ENCODE measurements around the gene MOK. TPM values are rescaled to one million over a fixed set of nuclear protein-coding genes. Genes with fewer than 3 reads are reported as not detected.

The MOK gene
- total RNA-seq, 1 experiment from 2014 or later, result 2.8 TPM

- no peaks in the 10 kb centered on the region for H3K79me2 ChIP-seq (ENCODE audit: insufficient read depth, low read length)
- no peak overlapping the region for H4K8ac ChIP-seq (replicated peaks; ENCODE audit: insufficient read length, low read depth, low read length)
- H3K4ac ChIP-seq (ENCODE audit: low read depth, low read length), result no peak overlapping the region
- no peak for TF ChIP-seq CTCF (conservative IDR thresholded peaks at IDR 0.05)
- no peak overlapping the region for H2AK5ac ChIP-seq (ENCODE audit: insufficient read length, low read length)
- no peaks in the 10 kb centered on the region for H3K79me1 ChIP-seq (ENCODE audit: insufficient read depth, low read depth, low read length, poor library complexity, severe bottlenecking)
- no peak overlapping the region for H2BK120ac ChIP-seq (ENCODE audit: low read depth, low read length, poor library complexity, severe bottlenecking)
- Mint-ChIP-seq H3K4me1 (peaks cover 5 to 8% of the 10 kb centered on the region in 2 experiments), H3K9me3 (no peaks in the 10 kb centered on the region), H3K4me3 (no peak overlapping the region), H3K36me3 (ENCODE audit: insufficient read depth in 1 of 3, low read depth in 3 of 3) (peaks cover 0 to 9% (median 4%) of the 10 kb centered on the region in 3 experiments; a peak in 5 of 7 replicates), H3K27ac (no peak overlapping the region), H3K27me3 (ENCODE audit: low read depth) (no peaks in the 10 kb centered on the region)
- no peak overlapping the region for H3T11ph ChIP-seq (ENCODE audit: low read length)
- H3K23me2 ChIP-seq (ENCODE audit: insufficient read length, low read depth, low read length, poor library complexity, severe bottlenecking), result no peaks in the 10 kb centered on the region
- H3K56ac ChIP-seq (ENCODE audit: insufficient read length, low read depth, low read length), result no peak overlapping the region
- H2BK5ac ChIP-seq (ENCODE audit: insufficient read length, low read length), result no peak overlapping the region
- no peak overlapping the region for H2BK12ac ChIP-seq (ENCODE audit: insufficient read length, low read depth, low read length)
- H3K9me3 ChIP-seq (ENCODE audit: control insufficient read depth, low read depth, low read length), result no peaks in the 10 kb centered on the region
- no peak for DNase-seq
- H3K9ac ChIP-seq (ENCODE audit: extremely low read depth, insufficient read length, low read length), result no peak overlapping the region
- no peak overlapping the region for H3K18ac ChIP-seq (ENCODE audit: insufficient read length, low read depth, low read length)
- no peak overlapping the region for H2AFZ ChIP-seq (ENCODE audit: low read length)
- no peaks in the 10 kb centered on the region for H3K27me3 ChIP-seq (ENCODE audit: insufficient read depth, low read length)
- H3K4me1 ChIP-seq (ENCODE audit: insufficient read depth, low read length), result no peaks in the 10 kb centered on the region
- H3K27ac ChIP-seq (ENCODE audit: insufficient read length, low read depth, low read length), result no peak overlapping the region
- no peak overlapping the region for H2BK20ac ChIP-seq (ENCODE audit: low read depth, low read length, poor library complexity, severe bottlenecking)
- no CpG with 5 or more reads among the region's 9 CpGs for WGBS (ENCODE audit: extremely low coverage, insufficient read length, low lambda C conversion rate)
- no peak overlapping the region for H4K91ac ChIP-seq (ENCODE audit: insufficient read length, low read depth, low read length)
- H3K23ac ChIP-seq (ENCODE audit: insufficient read length, low read depth, low read length), result no peak overlapping the region
- H3K4me2 ChIP-seq (ENCODE audit: insufficient read depth, insufficient read length, low read length), result no peak overlapping the region
- no peaks in the 10 kb centered on the region for H4K20me1 ChIP-seq (ENCODE audit: control insufficient read depth, insufficient read depth, insufficient read length)
- H3K14ac ChIP-seq (ENCODE audit: insufficient read depth, low read length), result no peak overlapping the region
- no peak overlapping the region for H2BK15ac ChIP-seq (ENCODE audit: low read depth, low read length)
- H4K5ac ChIP-seq (ENCODE audit: insufficient read length, low read depth, low read length), result no peak overlapping the region
Observed at GRCh38 chr14:102325791-102326345, 20.9 kb upstream of the MOK start.

Measured in H9 (cell line).